H9 (cell line): ENCODE results near the gene ZNRF2. TPM values are rescaled to one million over a fixed set of nuclear protein-coding genes. Genes with fewer than 3 reads are reported as not detected.

Experiments
- DNase-seq: peaks from one replicate; pipeline ENCODE4 v3.0.0-alpha.2; 2017
- H2AFZ ChIP-seq: one replicate; pipeline ENCODE4 v1.6.1; 2013; ENCODE audit warnings: mild to moderate bottlenecking, low read length, control low read depth, moderate library complexity
- H2AK5ac ChIP-seq: 2 replicates; pipeline ENCODE4 v1.6.1; 2013; ENCODE audit warnings: low read length, control low read depth, mixed read lengths; ENCODE audit not compliant: insufficient read length
- H2BK120ac ChIP-seq: one replicate; pipeline ENCODE4 v1.6.1; 2013; ENCODE audit warnings: low read depth, mild to moderate bottlenecking, low read length, control low read depth, inconsistent platforms; ENCODE audit not compliant: poor library complexity, severe bottlenecking
- H2BK12ac ChIP-seq: 2 replicates; pipeline ENCODE4 v1.6.1; 2013; ENCODE audit warnings: low read length, control low read depth, mixed read lengths, low read depth; ENCODE audit not compliant: insufficient read length
- H2BK15ac ChIP-seq: 2 replicates; pipeline ENCODE4 v1.6.1; 2013; ENCODE audit warnings: low read depth, low read length, control low read depth
- H2BK20ac ChIP-seq: one replicate; pipeline ENCODE4 v1.6.1; 2013; ENCODE audit warnings: low read depth, mild to moderate bottlenecking, low read length, control low read depth, inconsistent platforms; ENCODE audit not compliant: poor library complexity, severe bottlenecking
- H2BK5ac ChIP-seq: 2 replicates; pipeline ENCODE4 v1.6.1; 2013; ENCODE audit warnings: low read length, control low read depth, mixed read lengths; ENCODE audit not compliant: insufficient read length
- H3K14ac ChIP-seq: 2 replicates; pipeline ENCODE4 v1.6.1; 2013; ENCODE audit warnings: low read length, control low read depth; ENCODE audit not compliant: insufficient read depth
- H3K18ac ChIP-seq: 2 replicates; pipeline ENCODE4 v1.6.1; 2013; ENCODE audit warnings: low read depth, mild to moderate bottlenecking, mixed read lengths, low read length, control low read depth; ENCODE audit not compliant: insufficient read length
- H3K23ac ChIP-seq: 2 replicates; pipeline ENCODE4 v1.6.1; 2013; ENCODE audit warnings: low read length, control low read depth, mixed read lengths, low read depth; ENCODE audit not compliant: insufficient read length
- H3K23me2 ChIP-seq: 2 replicates; pipeline ENCODE4 v1.6.1; 2013; ENCODE audit warnings: low read depth, mild to moderate bottlenecking, mixed read lengths, low read length, control low read depth; ENCODE audit not compliant: insufficient read length, poor library complexity, severe bottlenecking
- H3K27ac ChIP-seq: 2 replicates; pipeline ENCODE4 v1.5.1; 2013; ENCODE audit warnings: low read length, control low read depth, mixed read lengths, low read depth; ENCODE audit not compliant: insufficient read length
- H3K27me3 ChIP-seq: 2 replicates; pipeline ENCODE4 v1.6.1; 2013; ENCODE audit warnings: low read length, control low read depth, inconsistent platforms; ENCODE audit not compliant: insufficient read depth
- H3K4ac ChIP-seq: 2 replicates; pipeline ENCODE4 v1.6.1; 2013; ENCODE audit warnings: low read depth, mild to moderate bottlenecking, control low read depth, inconsistent platforms, low read length, moderate library complexity
- H3K4me1 ChIP-seq: 2 replicates; pipeline ENCODE4 v1.6.1; 2013; ENCODE audit warnings: low read length, control low read depth, inconsistent platforms; ENCODE audit not compliant: insufficient read depth
- H3K4me2 ChIP-seq: 2 replicates; pipeline ENCODE4 v1.6.1; 2013; ENCODE audit warnings: low read length, control low read depth, mixed read lengths; ENCODE audit not compliant: insufficient read length, insufficient read depth
- H3K56ac ChIP-seq: 2 replicates; pipeline ENCODE4 v1.6.1; 2013; ENCODE audit warnings: low read depth, mild to moderate bottlenecking, mixed read lengths, low read length, control low read depth; ENCODE audit not compliant: insufficient read length
- H3K79me1 ChIP-seq: 2 replicates; pipeline ENCODE4 v1.6.1; 2013; ENCODE audit warnings: low read depth, mild to moderate bottlenecking, moderate library complexity, low read length, control low read depth, inconsistent platforms; ENCODE audit not compliant: insufficient read depth, poor library complexity, severe bottlenecking
- H3K79me2 ChIP-seq: 2 replicates; pipeline ENCODE4 v1.6.1; 2013; ENCODE audit warnings: low read length, control low read depth, inconsistent platforms; ENCODE audit not compliant: insufficient read depth
- H3K9ac ChIP-seq: 2 replicates; pipeline ENCODE4 v1.6.1; 2013; ENCODE audit warnings: low read length, control low read depth, mixed read lengths; ENCODE audit not compliant: insufficient read length; ENCODE audit errors: extremely low read depth
- H3K9me3 ChIP-seq: one replicate; pipeline ENCODE4 v1.6.1; 2013; ENCODE audit warnings: low read depth, low read length, inconsistent platforms; ENCODE audit not compliant: control insufficient read depth
- H3T11ph ChIP-seq: one replicate; pipeline ENCODE4 v1.6.1; 2013; ENCODE audit warnings: mild to moderate bottlenecking, low read length, control low read depth, inconsistent platforms
- H4K20me1 ChIP-seq: one replicate; pipeline ENCODE4 v1.6.1; 2013; ENCODE audit not compliant: control insufficient read depth, insufficient read length, insufficient read depth
- H4K5ac ChIP-seq: 2 replicates; pipeline ENCODE4 v1.6.1; 2013; ENCODE audit warnings: low read depth, mild to moderate bottlenecking, mixed read lengths, low read length, control low read depth; ENCODE audit not compliant: insufficient read length
- H4K8ac ChIP-seq: replicated peaks from 2 replicates; pipeline ENCODE4 v1.6.1; 2013; ENCODE audit warnings: low read length, control low read depth, mixed read lengths, low read depth; ENCODE audit not compliant: insufficient read length
- H4K91ac ChIP-seq: 2 replicates; pipeline ENCODE4 v1.6.1; 2013; ENCODE audit warnings: low read depth, mild to moderate bottlenecking, moderate library complexity, mixed read lengths, low read length, control low read depth; ENCODE audit not compliant: insufficient read length
- H3K27ac Mint-ChIP-seq, 3 experiments: 2 replicates in 2 of 3; 3 replicates in 1 of 3; pipeline ENCODE4 v1.8.0; 2020 to 2021; ENCODE audit warnings: mixed read lengths in 3 of 3, mild to moderate bottlenecking in 1 of 3, moderate library complexity in 1 of 3
- H3K27me3 Mint-ChIP-seq: 2 replicates; pipeline ENCODE4 v1.8.0; 2021; ENCODE audit warnings: low read depth, mild to moderate bottlenecking, moderate library complexity, mixed read lengths
- H3K36me3 Mint-ChIP-seq, 3 experiments: 2 replicates in 2 of 3; 3 replicates in 1 of 3; pipeline ENCODE4 v1.8.0; 2020 to 2021; ENCODE audit warnings: low read depth in 3 of 3, mixed read lengths in 3 of 3; ENCODE audit not compliant: insufficient read depth in 1 of 3
- H3K4me1 Mint-ChIP-seq, 2 experiments: 2 replicates each; pipeline ENCODE4 v1.8.0; 2020; ENCODE audit warnings: mixed read lengths in 2 of 2
- H3K4me3 Mint-ChIP-seq, 2 experiments: 2 replicates in 1 of 2; 3 replicates in 1 of 2; pipeline ENCODE4 v1.8.0; 2020 to 2021; ENCODE audit warnings: mild to moderate bottlenecking in 2 of 2, mixed read lengths in 2 of 2, moderate library complexity in 1 of 2
- H3K9me3 Mint-ChIP-seq, 2 experiments: 2 replicates in 1 of 2; 3 replicates in 1 of 2; pipeline ENCODE4 v1.8.0; 2020; ENCODE audit warnings: mild to moderate bottlenecking in 2 of 2, mixed read lengths in 2 of 2, moderate library complexity in 1 of 2
- WGBS: extraction: QIAGEN DNeasy Blood & Tissue Kit; methylation state at CpG from one replicate; pipeline ENCODE4 v1.1.7; 2013; ENCODE audit warnings: missing lambda C conversion rate, low lambda C conversion rate, mixed read lengths; ENCODE audit not compliant: insufficient read length; ENCODE audit errors: extremely low coverage; 5-methylcytosine and 5-hydroxymethylcytosine counted together
- total RNA-seq: library from RNA; stranded (reverse); gene quantifications from 2 replicates; pipeline ENCODE4 v1.2.1, GENCODE V29; 2021
- TF ChIP-seq, protein P1 (sequence below): fragments of 200-600 bp; sonication (generic); conservative IDR thresholded peaks from 3 replicates; pipeline ENCODE4 v1.8.0; 2021; ENCODE audit warnings: antibody characterized with exemption, mild to moderate bottlenecking

ZNRF2 gene
- total RNA-seq, 1 experiment from 2014 or later: 16.5 TPM

DNA sequence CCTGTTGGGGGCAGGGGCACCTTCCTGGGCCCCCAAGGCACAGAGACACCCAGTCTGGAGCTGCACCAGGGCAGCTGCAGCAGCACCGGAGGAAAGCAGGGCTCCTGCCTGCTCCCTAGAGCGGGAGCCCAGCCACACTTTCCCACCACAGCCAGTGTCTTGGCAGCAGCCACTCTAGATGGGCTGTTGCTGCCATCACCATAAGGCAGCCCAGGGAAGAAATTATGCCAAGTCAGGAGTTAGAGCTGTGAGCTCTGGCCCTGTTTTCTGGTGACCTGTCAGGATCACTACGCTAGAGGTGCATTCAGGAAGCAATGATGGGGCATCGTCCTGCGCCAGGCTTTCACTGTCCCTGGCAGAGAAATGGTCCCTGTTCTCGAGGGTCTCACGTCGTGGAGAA, 38.0 kb upstream of the ZNRF2 start:
- no peaks in the 10 kb centered on the region for H3K79me1 ChIP-seq
- peaks cover 3% of the 10 kb centered on the region; the same call in 1 of the 2 replicates for H3K27me3 Mint-ChIP-seq

More for the DNA sequence above, 38.0 kb upstream of the ZNRF2 start:
- H3K56ac ChIP-seq: no peak overlapping the region
- H2BK12ac ChIP-seq: no peak overlapping the region
- WGBS: no CpG with 5 or more reads among the region's 8 CpGs
- H2AFZ ChIP-seq: no peak overlapping the region
- no peaks in the 10 kb centered on the region for H3K36me3 Mint-ChIP-seq
- H3K4me2 ChIP-seq: no peak overlapping the region
- H3K23ac ChIP-seq: no peak overlapping the region
- H3K27me3 ChIP-seq: no peaks in the 10 kb centered on the region
- no peak overlapping the region for H4K91ac ChIP-seq
- H3K18ac ChIP-seq: no peak overlapping the region
- no peaks in the 10 kb centered on the region for H3K9me3 ChIP-seq
- TF ChIP-seq, protein P1, sequence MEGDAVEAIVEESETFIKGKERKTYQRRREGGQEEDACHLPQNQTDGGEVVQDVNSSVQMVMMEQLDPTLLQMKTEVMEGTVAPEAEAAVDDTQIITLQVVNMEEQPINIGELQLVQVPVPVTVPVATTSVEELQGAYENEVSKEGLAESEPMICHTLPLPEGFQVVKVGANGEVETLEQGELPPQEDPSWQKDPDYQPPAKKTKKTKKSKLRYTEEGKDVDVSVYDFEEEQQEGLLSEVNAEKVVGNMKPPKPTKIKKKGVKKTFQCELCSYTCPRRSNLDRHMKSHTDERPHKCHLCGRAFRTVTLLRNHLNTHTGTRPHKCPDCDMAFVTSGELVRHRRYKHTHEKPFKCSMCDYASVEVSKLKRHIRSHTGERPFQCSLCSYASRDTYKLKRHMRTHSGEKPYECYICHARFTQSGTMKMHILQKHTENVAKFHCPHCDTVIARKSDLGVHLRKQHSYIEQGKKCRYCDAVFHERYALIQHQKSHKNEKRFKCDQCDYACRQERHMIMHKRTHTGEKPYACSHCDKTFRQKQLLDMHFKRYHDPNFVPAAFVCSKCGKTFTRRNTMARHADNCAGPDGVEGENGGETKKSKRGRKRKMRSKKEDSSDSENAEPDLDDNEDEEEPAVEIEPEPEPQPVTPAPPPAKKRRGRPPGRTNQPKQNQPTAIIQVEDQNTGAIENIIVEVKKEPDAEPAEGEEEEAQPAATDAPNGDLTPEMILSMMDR: no peak
- no peak overlapping the region for H2BK20ac ChIP-seq
- no peaks in the 10 kb centered on the region for H3K9me3 Mint-ChIP-seq
- H2BK5ac ChIP-seq: no peak overlapping the region
- no peak overlapping the region for H3K9ac ChIP-seq
- H3K27ac ChIP-seq: no peak overlapping the region
- no peak overlapping the region for H3K4me3 Mint-ChIP-seq
- H3K79me2 ChIP-seq: no peaks in the 10 kb centered on the region
- no peak overlapping the region for H4K8ac ChIP-seq
- H2BK15ac ChIP-seq: no peak overlapping the region
- H3K4ac ChIP-seq: no peak overlapping the region
- H3K27ac Mint-ChIP-seq: no peak overlapping the region
- H4K5ac ChIP-seq: no peak overlapping the region
- H3K14ac ChIP-seq: no peak overlapping the region
- no peak overlapping the region for H2BK120ac ChIP-seq
- H4K20me1 ChIP-seq: no peaks in the 10 kb centered on the region
- no peak for DNase-seq
- H2AK5ac ChIP-seq: no peak overlapping the region
- peaks cover 6% of the 10 kb centered on the region; the same call in 1 of the 2 replicates for H3K4me1 ChIP-seq
- no peaks in the 10 kb centered on the region for H3K23me2 ChIP-seq
- no peak overlapping the region for H3T11ph ChIP-seq
- H3K4me1 Mint-ChIP-seq: peaks cover 14 to 16% of the 10 kb centered on the region in 2 experiments
